SIG-M5 treated with dmso at 0.1 percent for 504 hours (cell line): Measurements from ENCODE around the gene C1orf74.

Source experiments
- DNase-seq: peaks from one replicate; lab custom pipeline; 2025; ENCODE audit not compliant: unreplicated experiment; lab: John Stamatoyannopoulos, UW

Gene C1orf74

DNA sequence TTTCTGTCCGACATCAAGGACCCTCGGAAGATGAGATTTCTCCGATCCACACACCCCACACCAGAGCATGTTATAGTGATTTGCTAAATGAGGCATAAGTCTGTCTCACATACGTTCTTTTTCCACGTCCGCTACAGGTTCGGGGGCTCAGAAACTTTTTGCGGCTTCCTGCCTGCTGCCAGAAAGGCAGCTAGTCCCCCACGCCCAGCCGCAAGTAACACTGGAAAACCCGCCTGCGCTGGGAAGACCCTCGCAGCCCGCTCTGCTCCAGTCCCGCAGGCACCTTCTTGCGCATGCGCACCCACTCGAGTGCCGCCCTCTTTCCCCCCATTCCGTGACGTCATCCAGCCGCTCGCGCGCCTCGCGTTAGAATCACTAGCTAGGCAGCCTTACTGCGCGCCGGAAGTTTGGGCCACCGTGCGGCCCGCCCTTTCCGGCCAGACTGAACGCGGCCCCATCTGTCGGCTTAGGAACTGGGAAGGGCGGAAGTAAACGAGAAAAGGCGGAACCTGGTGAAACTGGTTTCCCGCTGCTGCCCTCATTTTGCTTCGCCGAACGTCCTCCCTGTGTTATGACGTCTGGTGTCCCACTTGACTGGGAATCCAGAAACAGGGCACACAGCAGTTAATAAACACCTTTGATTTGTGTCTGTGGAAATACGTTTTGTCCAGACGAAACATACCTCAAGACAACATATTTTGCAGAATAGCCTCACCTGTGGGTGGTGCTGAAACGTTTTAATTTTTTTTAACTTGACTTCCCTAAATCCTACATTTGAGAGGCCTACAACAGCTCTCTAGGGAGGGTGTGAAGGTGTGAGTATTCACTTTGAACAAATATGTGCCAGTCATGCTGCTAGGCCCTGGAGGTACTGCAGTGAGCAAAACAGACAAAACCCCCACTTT lies at the start of gene C1orf74:
Gene C1orf74, minus strand, starts transcription at position 295 of the 905 bp plus-strand sequence. CDS start 925 bp downstream, outside the sequence.
- DNase-seq, result peak; percentile 99

DNA sequence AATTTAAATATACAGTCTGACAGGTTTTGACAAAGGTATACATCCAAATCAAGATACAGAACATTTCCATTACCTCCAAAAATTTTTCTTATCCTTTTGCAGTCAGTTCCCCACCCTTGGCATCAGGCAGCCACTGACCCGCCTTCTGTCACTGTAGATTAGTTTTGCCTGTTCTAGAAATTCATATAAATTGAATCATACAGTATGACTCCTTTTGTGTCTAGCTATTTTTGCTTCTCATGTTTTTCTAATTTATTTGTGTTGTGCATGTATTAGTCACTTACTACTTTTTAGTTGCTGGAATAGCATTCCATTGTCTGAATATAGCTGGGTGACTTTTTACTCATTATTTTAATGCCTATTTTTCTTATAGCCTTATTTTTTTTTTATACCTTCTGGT lies 47.3 kb upstream of the C1orf74 start:
- no peak for DNase-seq

DNA sequence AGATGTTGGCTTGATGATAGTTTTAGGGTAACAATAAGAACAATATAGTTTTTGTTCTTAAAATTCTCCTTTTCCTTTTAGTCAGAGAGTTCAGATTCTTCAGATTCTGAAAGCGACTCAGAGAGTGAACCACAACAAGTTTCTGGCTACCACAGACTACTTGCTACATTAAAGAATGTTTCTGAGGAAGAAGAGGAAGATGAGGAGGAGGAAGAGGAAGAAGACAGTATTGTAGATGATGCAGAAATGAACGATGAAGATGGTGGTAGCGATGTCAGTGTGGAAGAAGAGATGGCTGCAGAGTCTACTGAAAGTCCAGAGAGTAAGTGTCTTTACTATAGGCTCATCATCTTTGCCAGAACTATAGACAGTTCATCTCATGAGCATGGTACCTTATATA lies 46.4 kb upstream of the C1orf74 start:
- no peak for DNase-seq

DNA sequence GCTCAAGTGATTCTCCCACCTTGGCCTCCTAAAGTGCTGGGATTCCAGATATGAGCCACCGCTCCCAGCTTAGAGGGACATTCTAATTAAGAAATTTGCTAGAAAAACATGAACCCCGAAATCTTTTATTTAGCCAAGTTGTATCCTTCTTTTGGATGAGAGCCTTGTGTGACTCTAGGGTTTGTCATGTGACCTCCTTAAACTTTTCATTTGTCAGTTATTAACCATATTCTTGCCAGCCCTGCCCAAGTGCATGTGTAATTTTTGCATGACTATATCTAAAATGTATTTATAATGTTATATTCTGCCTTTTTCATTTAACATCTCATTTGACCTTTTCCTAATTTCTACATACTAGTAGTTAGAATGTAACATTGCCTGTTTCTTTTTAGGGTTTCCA lies 45.4 kb upstream of the C1orf74 start:
- no peak for DNase-seq

DNA sequence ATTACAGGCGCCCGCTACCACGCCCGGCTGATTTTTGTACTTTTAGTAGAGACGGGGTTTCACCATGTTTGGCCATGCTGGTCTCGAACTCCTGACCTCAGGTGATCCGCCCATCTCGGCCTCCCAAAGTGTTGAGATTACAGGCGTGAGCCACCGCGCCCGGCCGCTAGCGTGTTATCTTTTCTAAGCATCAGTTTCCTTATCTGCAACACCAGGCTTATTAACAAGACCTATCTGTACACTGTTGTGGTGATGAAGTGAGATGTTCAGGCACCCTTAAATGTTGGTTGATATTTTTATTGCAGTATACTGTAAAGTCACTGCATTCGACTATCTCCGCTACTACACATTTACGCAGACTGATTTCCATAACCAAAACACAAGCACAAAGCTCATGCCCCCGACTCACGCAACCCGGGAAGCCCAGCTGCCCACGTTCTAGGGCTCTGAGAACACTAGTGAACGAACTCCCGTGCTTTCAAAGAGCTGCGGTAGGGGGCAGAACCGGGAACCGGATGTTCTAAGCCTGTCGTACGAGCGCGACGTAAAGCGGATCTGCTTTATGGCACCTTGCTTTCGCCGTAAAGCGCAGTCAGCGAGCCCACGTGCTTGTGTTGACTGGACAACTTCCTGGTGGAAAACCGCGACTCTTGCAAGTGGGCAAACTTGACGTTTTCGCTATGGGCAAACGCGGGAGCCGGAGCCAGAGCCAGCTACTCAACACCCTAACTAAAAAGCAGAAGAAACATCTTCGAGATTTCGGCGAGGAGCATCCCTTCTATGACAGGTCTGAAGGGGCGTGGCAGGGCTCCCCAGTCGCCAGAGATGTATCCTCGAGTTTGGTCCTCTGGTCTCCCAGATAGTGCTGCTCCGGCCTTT lies 43.3 kb upstream of the C1orf74 start, which contains the start of gene UTP25:
Gene UTP25, plus strand, starts transcription at position 589 of the 879 bp plus-strand sequence. Its CDS starts 92 bp downstream, at position 681.
- DNase-seq, result peak; percentile 99

DNA sequence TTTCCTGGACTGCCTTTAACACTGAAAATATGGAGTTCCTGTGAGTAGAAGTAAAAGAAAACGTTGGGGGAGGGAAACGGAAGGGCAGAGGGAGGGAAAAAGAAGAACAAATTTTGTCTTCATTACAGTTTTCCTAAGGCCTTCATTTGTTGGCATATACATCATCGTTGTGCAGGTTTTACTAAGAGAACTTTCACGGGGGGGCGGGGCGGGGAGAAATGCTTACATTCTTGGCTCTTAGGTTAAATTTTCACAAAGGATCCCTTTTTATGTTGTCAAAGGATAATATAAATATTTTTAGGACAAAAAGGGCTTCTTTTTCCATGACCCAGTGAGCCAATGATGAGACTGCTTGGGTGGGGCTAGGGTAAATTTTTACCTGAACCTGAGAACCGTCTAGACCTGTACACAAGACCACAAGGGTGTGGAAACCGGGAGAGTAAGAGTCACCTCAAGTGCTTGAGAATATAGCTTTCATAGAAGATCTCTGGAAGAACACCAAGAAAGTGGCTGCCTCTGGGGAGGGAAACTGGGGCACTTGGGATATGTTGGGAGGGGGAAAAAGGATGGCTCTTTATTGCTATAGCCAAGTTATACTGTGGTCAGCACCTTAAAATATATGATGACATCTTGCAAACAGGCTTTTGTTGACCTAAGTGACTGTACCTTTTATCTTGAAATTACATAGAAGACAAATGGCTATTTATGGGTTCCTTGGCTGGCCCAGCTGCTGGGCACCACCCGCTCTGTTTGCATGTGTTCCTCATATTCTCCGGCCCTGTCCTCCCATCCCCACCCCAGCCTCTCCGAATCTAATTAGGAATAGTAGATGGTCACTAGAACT lies 41.5 kb upstream of the C1orf74 start:
- DNase-seq, result no peak

DNA sequence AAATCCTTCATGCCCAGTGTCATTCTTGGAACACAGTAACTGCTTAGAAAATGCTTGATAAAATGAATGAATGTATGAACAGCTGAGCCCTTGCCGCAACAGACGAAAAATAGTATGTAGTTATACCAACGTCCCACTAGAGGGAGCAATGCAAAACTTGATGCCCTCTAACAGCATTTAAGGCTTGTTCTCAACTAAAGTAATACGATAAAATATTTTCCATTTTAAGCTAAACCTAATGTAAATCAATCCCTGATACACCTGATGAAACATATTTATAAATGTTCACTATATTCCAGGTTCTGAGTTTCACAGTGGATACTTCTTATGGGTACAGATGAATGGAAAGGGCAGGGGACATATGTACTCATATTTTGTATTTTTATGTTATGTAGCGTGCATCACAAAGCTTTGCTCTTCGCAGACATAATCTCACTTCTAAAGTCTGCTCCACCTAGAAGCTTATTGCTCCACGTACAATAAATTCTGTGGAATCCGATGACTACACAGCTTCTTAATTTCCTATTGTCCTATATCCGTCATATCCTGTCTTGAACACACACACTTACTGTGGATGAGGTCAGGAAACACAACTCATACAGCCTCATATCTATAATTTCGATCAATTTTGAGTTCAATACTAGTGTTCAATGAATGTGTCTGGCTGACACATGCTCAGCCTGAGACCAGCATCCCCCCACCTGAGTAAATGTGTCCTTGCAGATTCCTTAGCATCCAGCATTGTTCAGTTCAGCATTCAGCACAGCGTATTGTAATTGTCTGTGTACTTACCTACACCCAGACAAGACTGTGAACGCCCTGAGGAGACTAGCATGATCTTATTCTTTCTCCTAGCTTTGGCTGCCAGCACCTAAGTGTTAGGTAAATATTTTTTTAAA lies 39.0 kb upstream of the C1orf74 start:
- peak; percentile 80 for DNase-seq

DNA sequence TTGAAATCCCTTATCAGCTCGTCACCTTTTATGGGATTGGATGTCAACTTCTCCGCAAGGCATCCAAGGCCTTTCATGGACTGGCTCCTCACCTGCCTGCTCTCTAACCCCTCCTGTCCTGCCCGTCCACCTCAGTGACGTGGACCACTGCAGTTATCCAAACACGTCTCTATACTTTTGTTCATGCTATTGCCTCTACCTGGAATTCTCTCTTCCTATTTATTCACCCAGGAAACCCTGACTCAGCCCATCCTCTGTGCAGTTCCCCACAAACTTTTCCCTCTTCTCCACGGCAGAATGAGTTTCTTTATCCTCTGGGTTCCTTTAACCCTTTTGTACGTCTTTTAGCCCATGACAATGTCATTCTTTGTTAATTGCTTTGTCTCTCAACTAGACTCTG lies 38.3 kb upstream of the C1orf74 start:
- no peak for DNase-seq

DNA sequence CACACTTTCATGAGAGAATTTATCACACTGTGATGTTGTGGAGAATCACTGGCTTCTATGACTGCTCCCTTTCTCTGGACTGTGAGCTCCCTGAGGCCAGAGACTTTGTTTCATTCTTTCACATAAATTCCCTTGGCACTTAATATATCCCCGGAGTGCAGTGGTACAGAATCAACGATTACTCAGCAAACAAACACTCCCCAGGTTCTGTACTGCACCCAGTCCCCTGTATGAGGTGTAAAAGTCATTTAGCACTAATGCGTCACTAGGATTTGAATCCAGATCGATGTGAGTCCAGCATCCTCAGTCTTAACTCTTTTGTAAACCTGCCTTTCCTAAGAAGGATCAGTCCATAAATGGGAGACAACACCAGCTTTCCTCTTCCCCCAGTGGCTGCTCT lies 36.6 kb upstream of the C1orf74 start:
- no peak for DNase-seq

DNA sequence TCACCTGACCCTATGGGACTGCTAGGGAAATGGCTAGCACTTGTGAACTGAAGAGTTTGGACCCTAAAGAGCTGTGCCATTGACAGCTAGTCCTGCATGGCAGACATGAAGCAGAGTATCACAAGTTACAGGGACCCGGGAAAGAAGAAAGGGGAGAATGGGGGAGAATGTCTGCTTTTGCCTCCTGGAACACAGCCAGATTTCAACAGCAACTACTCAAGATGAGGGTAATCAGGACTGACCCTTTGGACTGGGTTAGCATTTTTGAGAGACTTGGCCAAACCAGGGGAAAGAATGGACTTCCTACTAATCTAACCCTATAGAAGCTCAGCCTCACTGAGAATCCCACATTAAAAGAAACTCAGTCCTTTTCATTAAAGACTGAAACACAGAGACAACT lies 34.7 kb upstream of the C1orf74 start:
- no peak for DNase-seq

DNA sequence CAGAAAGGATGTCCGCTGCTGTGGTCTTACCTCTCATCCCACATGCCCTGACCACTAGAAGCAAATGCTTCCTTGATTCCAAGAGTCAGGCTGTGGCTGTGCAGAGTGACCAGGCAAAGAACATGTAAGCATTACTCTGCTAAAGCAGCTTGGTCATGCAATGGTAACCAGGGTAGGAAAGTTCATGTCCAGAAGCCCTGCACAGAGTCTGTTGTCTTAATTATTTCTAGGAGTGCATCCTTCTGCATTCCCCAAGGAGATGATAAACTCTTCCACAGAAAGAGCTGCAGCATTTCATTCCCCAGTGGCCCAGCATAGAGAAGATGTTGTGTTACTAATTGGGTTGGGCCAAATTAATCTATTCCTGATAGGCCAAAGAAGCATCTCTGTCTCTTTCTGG lies 33.3 kb upstream of the C1orf74 start:
- DNase-seq, result no peak

DNA sequence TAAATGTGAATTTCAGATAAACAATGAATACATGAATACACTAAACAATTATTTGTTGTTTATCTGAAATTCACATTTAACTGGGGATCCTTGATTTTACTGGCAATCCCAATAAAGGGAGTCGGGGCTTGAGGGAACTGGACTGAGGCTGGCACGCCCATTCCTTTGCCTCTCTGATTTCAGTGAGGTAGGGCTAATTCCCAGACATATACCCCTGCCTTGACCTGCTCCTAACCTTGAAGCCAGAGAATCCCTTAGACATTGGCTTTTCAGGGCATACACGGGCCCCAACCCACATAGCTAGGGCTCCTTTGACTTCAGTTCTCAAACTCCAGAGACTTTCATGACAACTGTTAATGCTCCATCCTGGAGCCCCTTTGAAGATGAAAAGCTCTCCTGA lies 32.6 kb upstream of the C1orf74 start:
- DNase-seq, result no peak

DNA sequence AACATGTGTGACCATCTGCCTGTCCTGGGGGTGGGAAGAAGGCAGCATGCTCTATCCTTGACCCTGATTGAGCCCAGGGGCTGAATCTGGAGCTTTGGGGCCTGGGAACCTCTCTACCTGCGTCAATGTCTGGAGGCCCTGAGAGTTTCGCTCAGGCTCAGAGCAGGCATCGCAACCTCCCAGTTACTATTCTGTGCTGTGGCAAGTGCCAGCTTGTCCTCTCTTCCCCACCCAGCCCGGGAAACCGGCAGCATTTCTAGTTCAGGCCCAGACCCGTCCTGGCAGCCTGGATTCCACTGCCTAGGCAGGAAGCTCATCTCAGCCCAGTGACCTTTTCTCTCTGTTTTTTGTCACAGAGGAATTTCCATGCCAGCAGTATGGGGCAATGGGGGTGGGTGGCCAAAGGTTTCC lies 31.6 kb upstream of the C1orf74 start:
- DNase-seq, result no peak

DNA sequence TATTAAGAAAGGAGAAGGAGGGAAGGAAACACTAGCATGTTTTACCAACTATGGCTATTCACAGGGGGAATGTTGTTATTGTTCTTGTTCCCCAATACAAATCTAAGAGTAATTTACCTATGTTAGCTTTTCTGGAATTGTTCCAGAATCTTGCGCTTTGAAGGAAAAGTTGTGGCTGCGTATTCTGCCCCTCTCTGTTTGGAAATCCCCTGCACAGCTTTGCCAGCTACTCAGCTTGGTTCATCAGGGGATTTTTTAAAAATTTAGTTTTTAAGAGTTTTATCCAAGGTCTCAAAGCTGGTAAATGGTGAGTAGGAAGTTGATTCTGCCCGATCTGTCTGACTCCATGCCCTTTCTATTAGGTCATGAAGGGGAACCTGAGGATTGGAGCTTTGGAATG lies 31.1 kb upstream of the C1orf74 start:
- no peak for DNase-seq

DNA sequence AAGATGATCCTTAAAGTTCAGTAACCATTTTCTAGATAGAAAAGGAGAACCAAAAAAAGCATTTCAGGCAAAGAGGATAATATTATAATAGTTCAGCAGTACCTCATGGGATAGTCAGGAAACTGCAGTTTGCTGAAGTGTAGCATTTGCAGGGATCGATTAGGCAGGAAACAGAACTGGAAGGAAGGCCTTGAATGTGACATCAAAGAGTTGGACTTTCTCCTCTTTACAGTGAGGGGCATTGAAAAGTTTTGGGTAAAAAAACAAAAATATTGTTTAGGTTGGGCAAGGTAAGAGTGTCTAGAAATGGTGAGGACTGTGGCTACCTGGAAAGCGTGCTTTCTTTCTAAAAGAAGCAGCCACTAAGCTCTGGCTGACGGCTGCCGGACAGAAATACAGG lies 29.5 kb upstream of the C1orf74 start:
- no peak for DNase-seq

DNA sequence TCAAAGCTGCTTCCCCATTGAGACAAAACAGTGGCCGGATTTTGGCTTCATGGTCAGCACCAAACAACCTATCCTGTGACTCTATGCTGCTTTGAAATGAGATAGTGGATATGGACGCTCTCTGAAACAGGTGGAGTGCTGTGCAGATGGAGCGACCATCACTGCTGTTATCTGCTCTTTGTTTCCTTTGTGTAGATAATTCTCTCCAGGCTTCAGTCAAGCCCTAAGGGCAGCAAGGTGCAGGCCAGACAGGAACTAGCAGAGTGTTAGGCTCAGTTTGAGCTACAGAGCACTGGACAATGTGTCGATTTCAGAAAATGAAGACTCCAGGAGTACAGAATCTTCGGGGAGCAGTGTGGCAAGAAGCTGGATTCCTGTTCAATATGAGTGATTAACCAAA lies 26.4 kb upstream of the C1orf74 start:
- no peak for DNase-seq

DNA sequence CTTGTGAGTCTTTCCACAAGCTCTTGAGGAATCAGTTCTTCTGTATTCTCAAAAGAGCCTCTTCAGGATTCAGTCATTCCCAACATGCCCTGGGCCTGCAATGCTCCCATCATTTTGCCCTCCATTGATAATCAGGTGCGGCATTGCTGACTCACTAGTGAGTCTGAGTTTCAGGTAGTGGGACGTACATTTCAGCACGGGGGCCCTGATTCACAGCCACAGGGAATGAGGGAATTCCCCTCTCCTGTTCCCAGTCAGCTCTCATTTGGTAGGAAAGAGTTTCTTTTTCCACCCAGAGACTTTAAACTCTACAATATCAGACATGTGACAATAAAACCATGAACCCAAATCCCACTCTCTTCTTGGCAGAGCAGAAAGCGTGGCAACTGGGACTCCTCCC lies 25.3 kb upstream of the C1orf74 start:
- no peak for DNase-seq

DNA sequence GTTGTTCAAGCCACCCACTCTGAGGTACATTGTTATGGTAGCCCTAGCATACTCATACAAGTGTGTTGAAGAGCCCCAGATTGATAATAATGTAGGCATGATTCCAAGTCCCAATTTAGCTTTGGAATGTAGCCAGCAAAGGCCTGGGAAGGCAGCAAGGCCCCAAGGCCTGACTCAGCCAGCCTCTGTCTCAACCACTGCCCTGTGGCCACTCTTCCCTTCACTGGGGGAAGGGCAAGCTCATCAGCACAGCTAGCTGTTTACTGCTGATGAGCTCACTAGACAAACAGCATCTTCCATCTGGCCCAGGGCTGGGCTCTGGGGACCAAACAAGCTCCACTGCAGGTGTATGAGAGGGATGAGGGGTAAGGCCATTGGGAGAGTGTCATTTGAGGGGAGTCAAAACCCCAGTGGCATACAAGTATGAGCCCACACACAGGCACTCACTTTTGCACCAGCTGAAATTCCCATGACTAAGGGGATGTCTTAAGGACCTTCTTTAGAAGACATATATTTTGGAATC lies 23.8 kb upstream of the C1orf74 start:
- no peak for DNase-seq

DNA sequence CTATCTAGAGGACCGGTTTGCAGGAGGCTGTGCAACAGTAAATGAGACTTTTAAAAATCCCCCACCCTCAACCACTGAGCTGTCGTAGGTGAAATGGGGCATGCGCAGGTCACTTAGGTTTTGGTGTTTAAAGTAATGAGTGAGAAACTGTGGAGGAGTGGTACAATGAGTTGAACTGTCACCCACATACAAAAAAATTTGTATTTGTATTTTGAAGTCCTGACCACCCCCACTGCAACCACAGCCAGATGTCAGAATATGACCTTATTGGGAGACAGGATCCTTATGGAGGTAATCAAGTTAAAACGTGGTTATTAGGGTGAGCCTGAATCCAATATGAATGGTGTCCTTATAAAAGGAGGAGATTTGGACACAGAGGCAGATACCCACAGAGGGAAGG lies 23.1 kb upstream of the C1orf74 start:
- no peak for DNase-seq
